Embryonic facial prominence (tissue), 1 donor: ENCODE data around the gene MAP7.
"Not testable (repeated sequence)": the region's sequence is repeated elsewhere in the genome, so short reads cannot be mapped to it uniquely, and the experiment has no call there.

Experiments used
- DNase-seq: peaks from one replicate; pipeline ENCODE4 v3.0.0-alpha.2; 2016; ENCODE audit errors: extremely low spot score

MAP7 gene

GRCh38 chr6:136337606-136338005 lies 212.6 kb downstream of the MAP7 start:
- DNase-seq: no peak

GRCh38 chr6:136337121-136337520 lies 213.1 kb downstream of the MAP7 start:
- no peak for DNase-seq

DNA sequence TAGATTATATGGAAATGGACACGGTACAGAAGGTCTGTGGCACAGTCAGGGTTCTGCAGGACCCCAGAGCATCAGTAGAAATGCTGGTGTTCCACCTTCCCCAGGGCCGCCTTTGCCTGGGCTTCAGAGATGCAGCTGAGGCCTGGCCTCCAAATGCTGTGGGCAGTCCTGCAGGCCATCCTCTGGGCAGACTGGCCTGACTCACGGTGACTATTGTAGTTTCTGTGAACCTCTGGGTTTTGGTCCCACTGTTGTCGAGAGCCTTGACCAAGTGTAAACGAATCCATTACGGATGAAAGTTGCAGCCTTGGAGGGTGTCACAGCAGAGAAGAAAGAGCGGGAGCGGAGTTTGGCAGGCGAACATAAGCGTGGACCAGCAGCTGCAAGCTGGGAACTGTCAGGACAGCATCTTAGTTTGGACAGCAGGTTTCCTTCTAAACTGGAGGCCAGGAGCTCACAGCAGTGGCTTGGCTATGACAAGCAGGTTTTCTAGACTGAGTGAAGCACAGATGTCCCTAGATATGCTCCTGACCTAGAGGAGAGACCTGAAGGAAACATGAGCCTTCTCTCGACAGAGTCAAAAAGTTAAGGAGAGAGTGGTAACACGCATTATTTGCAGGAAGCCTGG lies 214.4 kb downstream of the MAP7 start:
- no peak for DNase-seq

DNA sequence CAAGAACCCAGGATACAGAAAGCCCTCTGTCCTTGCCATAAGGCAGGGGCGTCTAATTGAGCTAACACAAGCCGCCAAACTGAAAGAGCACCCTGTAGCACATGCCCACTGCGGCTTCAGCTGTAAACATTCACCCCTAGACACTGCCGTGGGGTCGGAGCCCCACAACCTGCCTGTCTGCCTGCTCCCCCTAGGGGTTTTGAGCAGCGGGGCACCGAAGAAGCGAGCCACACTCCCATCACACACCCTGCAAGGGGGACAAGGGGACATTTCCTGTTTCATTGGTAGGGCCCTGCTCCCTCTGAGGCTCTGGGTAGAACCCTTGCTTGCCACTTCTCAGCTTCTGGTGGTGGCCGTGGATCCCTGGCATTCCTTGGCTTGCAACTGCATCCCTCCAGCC lies 215.4 kb downstream of the MAP7 start:
- no peak for DNase-seq

- no peak for DNase-seq
Measured at GRCh38 chr6:136334465-136334846, 215.8 kb downstream of the MAP7 start.

DNA sequence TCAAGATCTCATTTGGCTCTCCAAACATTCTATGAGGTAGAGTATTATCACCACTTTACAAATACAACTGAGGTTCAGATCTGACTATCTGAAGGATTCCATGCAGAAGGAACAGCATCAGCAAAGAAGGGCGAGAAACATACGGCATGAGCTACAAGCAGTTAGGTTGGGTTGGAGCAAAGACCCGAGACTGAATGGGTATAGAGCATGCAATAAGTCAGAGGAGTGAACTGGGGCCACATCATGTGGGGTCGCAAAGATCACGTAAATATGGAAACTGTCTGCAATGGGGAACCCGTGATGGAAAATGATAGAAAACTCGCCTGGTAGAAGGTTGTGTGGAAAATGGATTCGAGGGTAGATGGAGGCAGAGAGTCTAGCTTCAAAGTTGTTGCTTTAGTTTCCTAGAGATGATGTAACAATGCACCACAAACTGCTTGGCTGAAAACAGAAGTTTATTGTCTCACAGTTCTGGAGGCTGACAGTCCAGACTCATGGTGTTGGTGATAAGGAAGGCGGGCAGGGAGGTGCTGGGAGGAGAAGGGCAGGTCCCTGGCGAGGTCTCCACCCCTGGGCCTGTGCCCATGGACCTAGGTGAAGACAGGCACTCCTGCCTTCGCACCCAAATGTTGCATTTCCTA lies 216.3 kb downstream of the MAP7 start:
- no peak for DNase-seq

- no peak for DNase-seq
Measured at GRCh38 chr6:136331461-136331860, 218.8 kb downstream of the MAP7 start.

- no peak for DNase-seq
Measured at GRCh38 chr6:136330634-136331033, 219.6 kb downstream of the MAP7 start.

GRCh38 chr6:136326038-136326553 lies 224.1 kb downstream of the MAP7 start:
- no peak for DNase-seq

DNA sequence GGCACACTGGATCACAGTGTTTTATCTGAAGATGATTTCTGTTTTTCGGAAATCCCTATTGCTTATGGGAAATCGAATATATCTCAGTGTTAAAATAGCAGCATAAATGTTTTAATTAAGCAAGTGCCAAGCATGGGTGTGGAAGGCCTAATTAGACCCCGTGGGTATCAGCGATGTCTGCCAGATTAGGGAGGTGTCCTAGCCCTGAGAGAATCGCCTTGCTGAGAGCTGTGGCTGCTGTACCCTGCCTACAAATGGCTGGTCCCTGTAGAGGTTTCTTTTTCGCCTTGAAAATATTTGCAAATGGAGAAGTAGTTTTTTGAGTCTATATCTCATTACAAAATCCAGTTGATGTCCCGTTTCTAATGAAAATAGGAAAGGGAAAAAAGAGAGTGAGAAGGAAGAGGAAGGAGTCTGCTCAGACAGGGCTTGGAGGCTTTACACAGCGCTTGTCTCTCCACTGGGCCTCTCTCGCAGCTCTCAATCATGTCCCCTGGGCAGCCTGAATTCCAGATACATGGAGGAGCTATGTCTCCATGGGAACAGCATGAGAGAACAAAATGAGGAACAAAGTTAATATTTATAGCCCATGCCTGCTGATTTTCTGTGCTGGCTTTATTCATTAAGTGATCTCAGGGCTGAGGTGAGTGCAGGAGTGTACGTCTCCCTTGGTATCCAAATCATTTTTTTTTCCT lies 225.4 kb downstream of the MAP7 start:
- no peak for DNase-seq

DNA sequence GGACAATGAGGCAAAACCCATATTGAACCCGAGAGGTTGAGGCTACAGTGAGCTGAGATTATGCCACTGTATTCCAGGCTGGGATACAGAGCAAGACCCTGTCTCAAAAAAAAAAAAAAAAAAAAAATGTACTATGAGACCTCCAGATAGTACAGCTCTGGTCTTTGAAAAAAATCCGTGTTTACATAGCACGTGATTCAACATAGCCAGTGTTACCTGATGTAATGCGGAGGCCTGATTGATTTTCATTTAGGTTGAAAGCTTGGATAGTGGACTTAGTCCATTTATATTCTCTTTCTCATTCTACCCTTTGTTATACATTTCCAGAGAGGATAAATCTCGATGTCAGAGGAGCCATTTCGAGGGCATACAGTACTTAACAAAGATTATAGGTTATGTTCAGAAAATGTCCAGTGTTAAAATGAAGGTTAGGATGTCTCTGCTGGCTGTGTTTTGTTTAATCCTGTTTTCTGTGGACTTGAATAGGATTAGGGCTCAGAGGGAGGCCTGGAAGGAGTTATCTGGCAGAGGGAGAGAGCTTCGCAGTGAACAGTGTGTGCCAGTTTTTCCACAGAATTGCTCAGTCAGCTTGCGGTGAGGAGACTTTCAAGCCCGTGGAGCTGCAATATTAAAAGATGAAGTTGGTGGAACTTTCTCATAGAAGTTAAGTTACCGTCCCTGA lies 226.7 kb downstream of the MAP7 start:
- DNase-seq: no peak

GRCh38 chr6:136319732-136320131 lies 230.5 kb downstream of the MAP7 start:
- no peak for DNase-seq

- no peak for DNase-seq
Measured at GRCh38 chr6:136318676-136319075, 231.5 kb downstream of the MAP7 start.

DNA sequence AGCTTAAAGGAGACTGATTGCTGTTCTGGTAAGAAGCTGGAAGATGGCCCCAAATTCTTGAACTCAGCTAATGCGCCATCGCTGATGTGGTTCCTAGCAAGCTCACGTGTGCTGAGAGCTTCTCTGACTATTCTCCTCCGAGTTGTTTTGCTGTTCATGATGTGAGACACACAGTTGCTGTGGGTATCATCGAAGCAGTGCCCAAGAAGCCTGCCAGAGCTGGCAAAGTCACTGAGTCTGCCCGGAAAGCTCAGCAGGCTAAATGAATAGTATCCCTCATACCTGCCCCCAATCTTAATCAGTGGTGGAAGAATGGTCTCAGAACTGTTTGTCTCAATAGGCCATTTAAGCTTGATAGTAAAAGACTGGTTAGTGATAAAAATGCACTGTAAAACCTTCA lies 232.3 kb downstream of the MAP7 start:
- DNase-seq: no peak

GRCh38 chr6:136317021-136317694 lies 233.1 kb downstream of the MAP7 start:
- DNase-seq: no peak

DNA sequence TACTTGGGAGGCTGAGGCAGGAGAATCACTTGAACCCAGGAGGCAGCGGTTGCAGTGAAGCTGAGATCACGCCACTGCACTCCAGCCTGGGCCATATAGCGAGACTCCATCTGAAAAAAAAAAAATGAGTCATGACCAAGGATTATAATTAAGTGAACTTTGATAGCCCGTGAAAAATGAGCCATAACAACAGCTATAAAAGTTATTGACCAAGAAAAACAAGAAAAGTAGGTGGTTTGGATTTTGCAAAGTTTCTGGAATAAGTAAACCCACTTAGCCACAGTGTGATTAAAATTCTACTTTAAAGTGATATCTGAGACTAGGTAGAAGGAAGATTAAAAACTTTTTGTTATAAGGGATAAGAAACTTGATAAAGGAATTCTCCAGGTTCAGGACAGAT lies 234.6 kb downstream of the MAP7 start:
- DNase-seq: no peak

DNA sequence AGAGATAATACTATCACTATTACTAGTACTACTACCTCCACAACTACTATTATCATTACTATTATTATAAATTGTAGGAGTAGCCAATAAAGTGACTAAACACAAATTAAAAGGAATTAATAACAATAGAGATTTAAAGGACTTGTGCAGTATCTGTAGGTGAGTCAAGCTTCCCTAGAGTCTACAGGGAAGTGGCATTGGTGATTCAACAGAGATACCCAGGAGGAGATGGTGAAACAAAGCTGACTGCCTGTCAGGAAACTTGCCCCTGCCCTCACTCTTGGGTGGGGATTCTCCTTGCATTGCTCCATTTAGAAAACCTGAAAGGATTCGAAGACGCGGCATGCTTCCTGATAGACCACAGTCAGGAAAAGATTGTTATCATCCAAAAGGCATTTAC lies 237.2 kb downstream of the MAP7 start:
- DNase-seq: no peak

DNA sequence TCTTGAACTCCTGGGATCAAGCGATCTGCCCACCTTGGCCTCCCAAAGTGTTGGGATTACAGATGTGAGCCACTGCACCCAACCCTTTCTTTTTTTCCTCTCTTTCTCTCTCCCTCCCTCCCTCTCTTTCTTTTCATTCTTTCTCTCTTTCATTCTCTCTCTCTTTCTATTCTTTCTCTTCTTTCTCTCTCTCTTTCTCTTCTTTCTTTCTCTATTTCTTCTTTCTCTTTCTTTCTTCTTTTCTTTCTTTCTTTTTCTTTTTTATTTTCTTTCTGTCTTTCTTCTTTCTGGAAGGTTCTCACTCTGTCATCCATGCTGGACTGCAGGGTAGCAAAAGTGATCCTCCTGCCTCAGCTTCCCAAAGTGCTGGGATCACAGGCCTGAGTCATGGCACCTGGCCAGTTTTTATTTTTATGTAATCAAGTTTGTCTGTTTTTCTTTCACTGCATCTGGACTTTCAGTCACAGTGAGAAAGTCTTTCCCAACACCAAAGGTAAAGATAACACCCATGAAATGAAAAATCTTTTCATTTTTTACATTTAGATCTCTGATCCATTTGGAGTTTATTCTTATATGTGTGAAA lies 240.4 kb downstream of the MAP7 start:
- no peak for DNase-seq

GRCh38 chr6:136309171-136309570 lies 241.1 kb downstream of the MAP7 start:
- no peak for DNase-seq

GRCh38 chr6:136308469-136308868 lies 241.8 kb downstream of the MAP7 start:
- not testable (repeated sequence) for DNase-seq

DNA sequence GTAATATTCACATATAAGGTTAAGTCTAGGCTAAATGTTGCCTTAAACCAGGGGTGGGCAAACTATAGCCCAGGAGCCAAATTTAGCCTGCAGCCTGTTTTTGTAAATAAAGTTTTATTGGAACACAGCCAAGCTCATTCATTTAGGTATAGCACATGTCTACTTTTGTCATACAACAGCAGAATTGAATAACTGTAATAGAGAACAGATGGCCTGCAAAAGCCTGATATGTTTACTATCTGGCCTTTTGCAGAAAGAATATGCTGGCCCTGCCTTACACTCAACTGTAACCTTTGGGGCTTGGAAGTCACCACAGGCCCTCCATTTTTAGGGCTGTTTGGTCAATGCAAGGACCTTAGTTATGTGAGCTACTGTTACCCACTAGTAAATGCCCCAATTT lies 242.9 kb downstream of the MAP7 start:
- DNase-seq: no peak

GRCh38 chr6:136306466-136306865 lies 243.8 kb downstream of the MAP7 start:
- DNase-seq: no peak
